GM19452 (cell line): ENCODE data around the gene AFG1L.
"Not testable (repeated sequence)": the region's sequence is repeated elsewhere in the genome, so short reads cannot be mapped to it uniquely, and the experiment has no call there.

Source experiments
- ATAC-seq: cut with Tn5 transposase; IDR thresholded peaks from one replicate; pipeline ENCODE4 v1.9.1; 2021; ENCODE audit not compliant: unreplicated experiment

Gene AFG1L

GRCh38 chr6:108550256-108550655 is 255.4 kb downstream of the AFG1L start:
- ATAC-seq = no peak

- no peak for ATAC-seq
Observed at GRCh38 chr6:108555399-108556052, 260.7 kb downstream of the AFG1L start.

- no peak for ATAC-seq
Observed at GRCh38 chr6:108556250-108556649, 261.4 kb downstream of the AFG1L start.

GRCh38 chr6:108556866-108557493 is 262.1 kb downstream of the AFG1L start:
- no peak for ATAC-seq

- ATAC-seq = no peak
Observed at GRCh38 chr6:108557494-108558371, 262.9 kb downstream of the AFG1L start.

GRCh38 chr6:108558372-108559096 is 263.7 kb downstream of the AFG1L start:
- ATAC-seq = peak; percentile 61

- ATAC-seq = peak; percentile 40
Observed at GRCh38 chr6:108559097-108559883, 264.4 kb downstream of the AFG1L start.

GRCh38 chr6:108559884-108560462 is 265.1 kb downstream of the AFG1L start:
- peak; percentile 2 for ATAC-seq

GRCh38 chr6:108560463-108561308 is 265.8 kb downstream of the AFG1L start, which contains the start of gene FOXO3:
Gene FOXO3 (plus strand): TSS chr6:108560917. CDS start chr6:108561209, 292 bp downstream.
- no peak for ATAC-seq

- not testable (repeated sequence) for ATAC-seq
Observed at GRCh38 chr6:108561309-108561647, 266.4 kb downstream of the AFG1L start.

- ATAC-seq = no peak
Observed at GRCh38 chr6:108561742-108562502, 267.1 kb downstream of the AFG1L start.

GRCh38 chr6:108562503-108562993 is 267.7 kb downstream of the AFG1L start:
- ATAC-seq = no peak

GRCh38 chr6:108563292-108563691 is 268.4 kb downstream of the AFG1L start:
- ATAC-seq = no peak

- ATAC-seq = no peak
Observed at GRCh38 chr6:108564178-108564577, 269.3 kb downstream of the AFG1L start.

GRCh38 chr6:108565091-108565766 is 270.4 kb downstream of the AFG1L start:
- ATAC-seq = peak; percentile 79

- peak; percentile 31 for ATAC-seq
Observed at GRCh38 chr6:108565893-108566292, 271.0 kb downstream of the AFG1L start.

- ATAC-seq = no peak
Observed at GRCh38 chr6:108566406-108566805, 271.6 kb downstream of the AFG1L start.

GRCh38 chr6:108568101-108568500 is 273.2 kb downstream of the AFG1L start:
- ATAC-seq = no peak
